OCI-LY3 (cell line): Measurements from ENCODE around the gene RPS25.

Experiments used
- H2AFZ ChIP-seq: fragments of 200-600, 300-600 bp; shearing (Covaris generic); 2 replicates; pipeline ENCODE4 v1.6.0; 2014; ENCODE audit warnings: antibody characterized with exemption, low read depth, low read length
- H3K27ac ChIP-seq: fragments of 200-600, 300-600 bp; sonication (generic); 2 replicates; pipeline ENCODE4 v1.5.1; 2014; ENCODE audit warnings: mild to moderate bottlenecking, low read length, moderate library complexity, mixed read lengths
- H3K27me3 ChIP-seq: fragments of 200-600, 300-600 bp; sonication (generic); 2 replicates; pipeline ENCODE4 v1.6.1; 2014; ENCODE audit warnings: low read depth, low read length, mixed read lengths
- H3K36me3 ChIP-seq: fragments of 200-600, 300-600 bp; sonication (generic); replicated peaks from 2 replicates; pipeline ENCODE3; 2014; ENCODE audit warnings: low read depth, low read length, mixed read lengths
- H3K4me1 ChIP-seq: fragments of 300-600, 200-600 bp; sonication (generic); 2 replicates; pipeline ENCODE4 v1.6.1; 2014; ENCODE audit warnings: low read length, mixed read lengths
- H3K4me2 ChIP-seq: fragments of 200-600, 300-600 bp; sonication (generic); 2 replicates; pipeline ENCODE4 v1.6.1; 2014; ENCODE audit warnings: low read length, mixed read lengths
- H3K4me3 ChIP-seq: fragments of 300-600, 200-600 bp; sonication (generic); 2 replicates; pipeline ENCODE4 v1.5.1; 2014; ENCODE audit warnings: antibody characterized with exemption, mild to moderate bottlenecking, low read length, moderate library complexity
- H3K79me2 ChIP-seq: fragments of 300-600, 200-600 bp; shearing (Covaris generic); 2 replicates; pipeline ENCODE4 v1.6.1; 2014; ENCODE audit warnings: mild to moderate bottlenecking, low read length, mixed read lengths
- H3K9ac ChIP-seq: fragments of 300-600, 200-600 bp; shearing (Covaris generic); 2 replicates; pipeline ENCODE4 v1.6.0; 2014; ENCODE audit warnings: mild to moderate bottlenecking, low read length, moderate library complexity
- H3K9me3 ChIP-seq: fragments of 200-600, 300-600 bp; shearing (Covaris generic); 2 replicates; pipeline ENCODE4 v1.6.1; 2014; ENCODE audit warnings: low read length, mixed read lengths; ENCODE audit not compliant: insufficient read depth
- H4K20me1 ChIP-seq: fragments of 200-600, 300-600 bp; sonication (generic); 2 replicates; pipeline ENCODE4 v1.6.1; 2016; ENCODE audit warnings: low read length, mixed read lengths; ENCODE audit not compliant: insufficient read depth
- CTCF ChIP-seq: fragments of 200-600, 300-600 bp; sonication (generic); IDR thresholded peaks from 2 replicates; pipeline ENCODE4 v1.5.1; 2014; ENCODE audit warnings: antibody characterized with exemption, low read length, low read depth
- EZH2phosphoT487 ChIP-seq: fragments of 200-600 bp; shearing (Covaris generic); IDR thresholded peaks from 2 replicates; pipeline ENCODE4 v1.6.1; 2018; ENCODE audit warnings: antibody characterized with exemption, mixed run types, low read depth

Gene RPS25

GRCh38 chr11:119011476-119012053, 6.6 kb downstream of the RPS25 start:
- Histone ChIP-seq H3K36me3 (peaks cover 55% of the 10 kb centered on the region), H3K27ac (no peak overlapping the region), H3K4me3 (no peak overlapping the region)

GRCh38 chr11:119006656-119007055, 11.5 kb downstream of the RPS25 start:
- H3K4me2 ChIP-seq, result no peak overlapping the region
- no peaks in the 10 kb centered on the region for H3K9me3 ChIP-seq
- H3K4me1 ChIP-seq, result no peaks in the 10 kb centered on the region
- H3K27ac ChIP-seq, result no peak overlapping the region
- no peaks in the 10 kb centered on the region for H3K27me3 ChIP-seq
- H2AFZ ChIP-seq, result no peak overlapping the region
- no peaks in the 10 kb centered on the region for H3K79me2 ChIP-seq
- peaks cover 18% of the 10 kb centered on the region for H3K36me3 ChIP-seq
- H3K9ac ChIP-seq, result no peak overlapping the region
- TF ChIP-seq EZH2phosphoT487, result no peak
- no peak for TF ChIP-seq CTCF
- no peak overlapping the region for H3K4me3 ChIP-seq
- H4K20me1 ChIP-seq, result no peaks in the 10 kb centered on the region

More at GRCh38 chr11:119011476-119012053, 6.6 kb downstream of the RPS25 start:
- TF ChIP-seq EZH2phosphoT487 (no peak), CTCF (no peak)
- no peak overlapping the region for H3K9ac ChIP-seq
- H3K4me2 ChIP-seq, result no peak overlapping the region
- no peaks in the 10 kb centered on the region for H3K27me3 ChIP-seq
- no peaks in the 10 kb centered on the region for H3K9me3 ChIP-seq
- H4K20me1 ChIP-seq, result no peaks in the 10 kb centered on the region
- peaks cover 23% of the 10 kb centered on the region for H3K79me2 ChIP-seq
- H3K4me1 ChIP-seq, result peaks cover 2% of the 10 kb centered on the region
- H2AFZ ChIP-seq, result no peak overlapping the region

- H3K9ac ChIP-seq, result no peak overlapping the region
- no peak for TF ChIP-seq CTCF
- no peak for TF ChIP-seq EZH2phosphoT487
- no peaks in the 10 kb centered on the region for H4K20me1 ChIP-seq
- no peaks in the 10 kb centered on the region for H3K9me3 ChIP-seq
- no peak overlapping the region for H3K27ac ChIP-seq
- H3K4me2 ChIP-seq, result no peak overlapping the region
- H3K4me1 ChIP-seq, result peaks cover 12% of the 10 kb centered on the region
- H3K79me2 ChIP-seq, result peaks cover 34% of the 10 kb centered on the region
- H3K27me3 ChIP-seq, result no peaks in the 10 kb centered on the region
- H3K4me3 ChIP-seq, result no peak overlapping the region
- H3K36me3 ChIP-seq, result peaks cover 11% of the 10 kb centered on the region
- no peak overlapping the region for H2AFZ ChIP-seq
These were observed 17.2 kb downstream of the RPS25 start for GRCh38 chr11:119000906-119001305.

- Histone ChIP-seq H3K9ac (peak overlapping the region; percentile 79), H2AFZ (no peak overlapping the region), H3K4me2 (peak overlapping the region; percentile 81), H3K27ac (no peak overlapping the region), H3K79me2 (peaks cover 34% of the 10 kb centered on the region), H4K20me1 (no peaks in the 10 kb centered on the region), H3K36me3 (peaks cover 12% of the 10 kb centered on the region), H3K27me3 (no peaks in the 10 kb centered on the region), H3K4me1 (peaks cover 12% of the 10 kb centered on the region), H3K9me3 (no peaks in the 10 kb centered on the region), H3K4me3 (peak overlapping the region; percentile 93)
- no peak for TF ChIP-seq EZH2phosphoT487
- TF ChIP-seq CTCF, result no peak
These were observed 19.3 kb downstream of the RPS25 start for GRCh38 chr11:118998822-118999221.
